ENCODE data around the gene SLC25A34.

DNA sequence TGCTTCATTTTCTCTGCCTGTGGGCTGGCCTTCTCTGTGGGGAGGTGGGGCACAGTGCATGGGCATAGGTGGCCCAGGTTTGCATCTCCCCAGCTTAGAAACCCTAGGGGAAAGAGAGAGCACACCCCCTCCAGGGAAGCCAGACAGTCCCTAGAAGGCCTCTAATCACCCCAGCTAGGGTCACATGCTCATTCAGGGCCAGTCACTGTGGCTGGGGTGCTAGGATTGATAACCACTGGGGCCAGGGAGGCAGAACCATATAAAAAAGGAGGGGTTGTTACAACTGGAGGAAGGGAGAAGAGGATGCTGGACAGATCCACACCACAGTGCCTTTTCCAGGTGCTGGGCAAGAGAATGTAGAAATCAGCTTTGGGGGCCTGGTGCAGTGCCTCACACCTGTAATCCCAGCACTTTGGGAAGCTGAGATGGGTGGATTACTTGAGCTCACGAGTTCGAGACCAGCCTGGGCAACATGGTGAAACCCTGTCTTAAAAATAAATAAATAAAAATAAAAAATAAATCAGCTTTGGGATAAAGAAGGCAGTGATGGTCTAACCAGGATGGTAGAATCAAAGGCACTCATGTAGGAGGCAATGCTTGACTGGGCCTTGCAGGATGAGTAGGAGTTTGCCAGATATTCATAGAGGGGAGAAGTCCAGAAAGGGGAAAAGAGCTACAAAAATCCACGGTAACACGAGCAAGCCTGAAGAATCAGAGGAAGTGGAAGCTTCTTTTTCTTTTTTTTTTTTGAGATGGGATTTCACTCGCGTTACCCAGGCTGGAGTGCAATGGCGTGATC, 42.0 kb downstream of the SLC25A34 start:
- TF ChIP-seq, protein P1, sequence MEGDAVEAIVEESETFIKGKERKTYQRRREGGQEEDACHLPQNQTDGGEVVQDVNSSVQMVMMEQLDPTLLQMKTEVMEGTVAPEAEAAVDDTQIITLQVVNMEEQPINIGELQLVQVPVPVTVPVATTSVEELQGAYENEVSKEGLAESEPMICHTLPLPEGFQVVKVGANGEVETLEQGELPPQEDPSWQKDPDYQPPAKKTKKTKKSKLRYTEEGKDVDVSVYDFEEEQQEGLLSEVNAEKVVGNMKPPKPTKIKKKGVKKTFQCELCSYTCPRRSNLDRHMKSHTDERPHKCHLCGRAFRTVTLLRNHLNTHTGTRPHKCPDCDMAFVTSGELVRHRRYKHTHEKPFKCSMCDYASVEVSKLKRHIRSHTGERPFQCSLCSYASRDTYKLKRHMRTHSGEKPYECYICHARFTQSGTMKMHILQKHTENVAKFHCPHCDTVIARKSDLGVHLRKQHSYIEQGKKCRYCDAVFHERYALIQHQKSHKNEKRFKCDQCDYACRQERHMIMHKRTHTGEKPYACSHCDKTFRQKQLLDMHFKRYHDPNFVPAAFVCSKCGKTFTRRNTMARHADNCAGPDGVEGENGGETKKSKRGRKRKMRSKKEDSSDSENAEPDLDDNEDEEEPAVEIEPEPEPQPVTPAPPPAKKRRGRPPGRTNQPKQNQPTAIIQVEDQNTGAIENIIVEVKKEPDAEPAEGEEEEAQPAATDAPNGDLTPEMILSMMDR (IDR thresholded peaks at IDR 0.05): no peak
- no peak for TF ChIP-seq POLR2A (IDR thresholded peaks at IDR 0.05)

Measured in lower leg skin (tissue), 3 donors.